HepG2 (cell line): ENCODE measurements around the gene NEUROD6.

Experiments
- JUNB ChIP-seq: sonication (generic); formaldehyde crosslinking; IDR thresholded peaks from 2 replicates; pipeline ENCODE4 v1.8.0; 2022; ENCODE audit warnings: missing genetic modification reagents, mild to moderate bottlenecking, borderline replicate concordance
- TF ChIP-seq, protein P1 (sequence below): sonication (generic); formaldehyde crosslinking; IDR thresholded peaks from 2 replicates; pipeline ENCODE4 v1.4.0; 2020; ENCODE audit warnings: missing genetic modification reagents

DNA sequence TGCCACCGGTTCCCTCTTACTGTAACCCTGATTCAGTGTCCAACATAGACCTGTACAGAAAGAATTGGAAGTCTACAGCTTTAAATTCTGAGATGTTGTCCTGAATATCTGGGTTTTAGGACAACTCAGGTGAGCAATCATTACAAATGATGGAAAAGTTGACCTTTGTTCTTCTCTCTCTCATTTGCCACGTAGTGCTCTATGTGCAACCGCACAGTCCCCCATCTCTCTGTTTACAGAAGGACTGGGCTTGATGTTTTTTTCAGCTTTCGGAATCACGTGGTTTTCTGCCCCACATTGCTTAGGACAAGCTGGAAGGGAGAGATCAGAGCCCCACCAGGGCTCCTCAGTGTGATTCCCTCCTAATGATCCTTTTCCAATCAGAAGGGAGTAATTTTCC, 22.2 kb downstream of the NEUROD6 start:
- no peak for TF ChIP-seq JUNB (CRISPR knock-in tag)
- TF ChIP-seq, protein P1, sequence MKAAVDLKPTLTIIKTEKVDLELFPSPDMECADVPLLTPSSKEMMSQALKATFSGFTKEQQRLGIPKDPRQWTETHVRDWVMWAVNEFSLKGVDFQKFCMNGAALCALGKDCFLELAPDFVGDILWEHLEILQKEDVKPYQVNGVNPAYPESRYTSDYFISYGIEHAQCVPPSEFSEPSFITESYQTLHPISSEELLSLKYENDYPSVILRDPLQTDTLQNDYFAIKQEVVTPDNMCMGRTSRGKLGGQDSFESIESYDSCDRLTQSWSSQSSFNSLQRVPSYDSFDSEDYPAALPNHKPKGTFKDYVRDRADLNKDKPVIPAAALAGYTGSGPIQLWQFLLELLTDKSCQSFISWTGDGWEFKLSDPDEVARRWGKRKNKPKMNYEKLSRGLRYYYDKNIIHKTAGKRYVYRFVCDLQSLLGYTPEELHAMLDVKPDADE (CRISPR knock-in tag): no peak
